ENCODE measurements around the gene SLC22A8. TPM values are rescaled to one million over a fixed set of nuclear protein-coding genes. Genes with fewer than 3 reads are reported as not detected.

The SLC22A8 gene
- total RNA-seq, 1 donor from 2014 or later, result not detected

- Histone ChIP-seq H3K36me3 (no peaks in the 10 kb centered on the region), H3K27me3 (no peaks in the 10 kb centered on the region), H3K27ac (no peak overlapping the region), H3K9me3 (no peaks in the 10 kb centered on the region), H3K4me3 (no peak overlapping the region), H3K4me1 (no peaks in the 10 kb centered on the region)
- DNase-seq (ENCODE audit: extremely low spot score in 2 of 2), result no peak
- TF ChIP-seq CTCF (IDR thresholded peaks at IDR 0.05), result no peak
- intact Hi-C loops (cut with DNase I), result no loop called here
Observed at GRCh38 chr11:63007920-63008319, 7.7 kb downstream of the SLC22A8 start.

GRCh38 chr11:63001456-63001855 lies 14.2 kb downstream of the SLC22A8 start:
- Histone ChIP-seq H3K36me3 (no peaks in the 10 kb centered on the region), H3K9me3 (no peaks in the 10 kb centered on the region), H3K4me3 (no peak overlapping the region), H3K4me1 (peaks cover 4% of the 10 kb centered on the region), H3K27ac (no peak overlapping the region), H3K27me3 (no peaks in the 10 kb centered on the region)
- DNase-seq (ENCODE audit: extremely low spot score in 2 of 2), result no peak
- intact Hi-C loops (cut with DNase I), result no loop called here
- no peak for TF ChIP-seq CTCF (IDR thresholded peaks at IDR 0.05)
- TF ChIP-seq POLR2A (IDR thresholded peaks at IDR 0.05), result no peak
- no peak for TF ChIP-seq POLR2AphosphoS5 (IDR thresholded peaks at IDR 0.05; ENCODE audit: insufficient read depth in 1 of 2, low read depth in 1 of 2)

GRCh38 chr11:62999649-63000048 lies 16.0 kb downstream of the SLC22A8 start:
- no peaks in the 10 kb centered on the region for H3K36me3 ChIP-seq
- H3K4me3 ChIP-seq, result no peak overlapping the region
- H3K4me1 ChIP-seq, result peaks cover 4% of the 10 kb centered on the region
- DNase-seq (ENCODE audit: extremely low spot score in 2 of 2), result no peak
- no peaks in the 10 kb centered on the region for H3K27me3 ChIP-seq
- no peaks in the 10 kb centered on the region for H3K9me3 ChIP-seq
- H3K27ac ChIP-seq, result no peak overlapping the region
- TF ChIP-seq POLR2A (IDR thresholded peaks at IDR 0.05) (no peak), POLR2AphosphoS5 (IDR thresholded peaks at IDR 0.05; ENCODE audit: insufficient read depth in 1 of 2, low read depth in 1 of 2) (no peak), CTCF (IDR thresholded peaks at IDR 0.05) (no peak)
- intact Hi-C loops (cut with DNase I), result no loop called here

GRCh38 chr11:62999156-62999555 lies 16.5 kb downstream of the SLC22A8 start:
- Histone ChIP-seq H3K9me3 (no peaks in the 10 kb centered on the region), H3K36me3 (no peaks in the 10 kb centered on the region), H3K27me3 (no peaks in the 10 kb centered on the region), H3K27ac (no peak overlapping the region), H3K4me1 (peaks cover 4% of the 10 kb centered on the region), H3K4me3 (no peak overlapping the region)
- intact Hi-C loops (cut with DNase I), result no loop called here
- TF ChIP-seq POLR2AphosphoS5 (IDR thresholded peaks at IDR 0.05; ENCODE audit: insufficient read depth in 1 of 2, low read depth in 1 of 2) (no peak), POLR2A (IDR thresholded peaks at IDR 0.05) (no peak), CTCF (IDR thresholded peaks at IDR 0.05) (no peak)
- DNase-seq (ENCODE audit: extremely low spot score in 2 of 2), result no peak

- Histone ChIP-seq H3K27me3 (no peaks in the 10 kb centered on the region), H3K4me1 (peaks cover 4% of the 10 kb centered on the region), H3K36me3 (no peaks in the 10 kb centered on the region), H3K9me3 (no peaks in the 10 kb centered on the region), H3K27ac (no peak overlapping the region), H3K4me3 (no peak overlapping the region)
- DNase-seq (ENCODE audit: extremely low spot score in 2 of 2), result no peak
- TF ChIP-seq POLR2A (IDR thresholded peaks at IDR 0.05) (no peak), CTCF (IDR thresholded peaks at IDR 0.05) (no peak), POLR2AphosphoS5 (IDR thresholded peaks at IDR 0.05; ENCODE audit: insufficient read depth in 1 of 2, low read depth in 1 of 2) (no peak)
- intact Hi-C loops (cut with DNase I), result no loop called here
Observed at GRCh38 chr11:62996271-62996670, 19.4 kb downstream of the SLC22A8 start.

Data from vagina (tissue), 2 donors.